GM19452 (cell line): ENCODE measurements around the gene SAP30.

Experiments
- ATAC-seq: cut with Tn5 transposase; IDR thresholded peaks from one replicate; pipeline ENCODE4 v1.9.1; 2021; ENCODE audit not compliant: unreplicated experiment

Gene SAP30

GRCh38 chr4:173370477-173371291 lies at the start of gene SAP30:
TSS of gene SAP30 (plus strand) at chr4:173370954. CDS start at chr4:173371183, 229 bp downstream.
- peak; percentile 66 for ATAC-seq

DNA sequence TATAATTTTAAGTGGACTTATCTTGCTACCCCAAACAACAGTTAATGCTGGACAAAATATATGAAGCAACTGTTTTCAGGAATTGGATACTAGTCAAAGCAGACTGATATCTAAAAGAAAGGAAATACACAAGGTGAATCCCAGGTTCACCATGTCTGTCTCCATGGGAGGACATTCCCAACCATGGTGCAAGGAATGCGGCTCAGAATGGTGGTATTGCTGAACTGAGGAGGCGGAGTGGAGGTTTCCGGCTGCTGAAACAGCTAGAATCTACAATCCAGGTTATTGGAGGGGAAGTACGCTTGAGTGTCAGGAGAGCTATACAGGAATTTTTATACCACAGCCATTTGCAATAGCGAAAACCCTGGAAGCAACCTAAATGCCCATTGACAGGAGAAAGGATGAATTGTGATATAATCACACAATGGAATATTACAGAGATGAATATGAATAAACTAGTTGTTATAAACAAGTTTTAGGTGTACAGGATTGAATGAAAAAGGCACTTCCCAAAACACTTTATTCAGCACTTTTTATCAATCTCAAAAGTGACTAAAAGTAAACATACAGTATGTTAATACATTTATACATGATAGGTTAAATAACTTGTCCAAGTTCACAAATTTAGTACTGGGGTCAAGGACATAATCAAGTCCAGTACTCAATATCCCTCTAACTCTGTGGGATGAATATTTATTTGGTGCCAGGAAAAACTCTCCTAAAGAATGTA lies 45.6 kb upstream of the SAP30 start:
- no peak for ATAC-seq

DNA sequence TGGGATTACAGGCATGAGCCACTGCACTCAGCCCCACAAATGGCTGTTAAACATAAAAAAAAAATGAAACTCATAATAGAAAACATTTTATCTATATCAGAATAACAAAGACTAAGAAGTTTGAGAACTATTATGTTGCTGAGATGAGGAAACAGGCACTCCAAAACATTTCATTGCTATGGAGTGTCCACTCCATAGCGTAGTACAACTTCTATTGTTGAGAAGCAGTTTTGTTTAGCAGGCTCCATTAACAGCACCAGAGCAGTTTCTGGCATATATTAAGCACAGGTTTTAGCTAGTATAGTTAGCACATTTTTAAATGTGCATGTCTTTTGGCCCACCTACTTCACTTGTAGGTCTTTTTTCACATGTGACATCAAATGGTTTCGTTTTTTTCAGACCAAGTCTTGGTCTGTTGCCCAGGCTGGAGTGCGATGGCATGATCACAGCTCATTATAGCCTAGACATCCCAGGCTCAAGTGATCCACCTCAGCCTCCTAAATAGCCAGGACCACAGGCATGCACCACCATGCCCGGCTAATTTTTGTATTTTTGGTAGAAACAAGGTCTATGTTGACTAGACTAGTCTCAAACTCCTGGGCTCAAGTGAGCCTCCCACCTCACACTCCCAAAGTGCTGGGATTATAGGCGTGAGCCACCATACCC lies 42.4 kb upstream of the SAP30 start:
- no peak for ATAC-seq

DNA sequence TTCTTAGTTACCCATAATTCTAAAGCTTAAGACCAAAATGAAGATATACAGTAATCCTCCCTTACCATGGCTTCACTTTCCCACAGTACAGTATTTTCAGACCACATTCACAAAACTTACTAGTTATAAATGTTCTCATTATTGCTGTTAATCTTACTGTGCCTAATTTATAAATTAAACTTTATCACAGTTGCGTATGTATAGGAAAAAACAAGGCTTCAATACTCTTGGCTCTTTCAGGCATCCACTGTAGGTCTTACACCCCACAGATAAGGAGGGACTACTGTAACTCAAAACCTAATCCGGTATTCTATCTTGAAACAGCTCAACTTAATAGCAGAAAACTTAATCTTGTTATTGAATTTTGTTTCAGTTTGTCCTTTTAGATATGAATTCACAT lies 40.2 kb upstream of the SAP30 start:
- ATAC-seq: no peak

- ATAC-seq: no peak
Measured at GRCh38 chr4:173332021-173332487, 38.7 kb upstream of the SAP30 start.

DNA sequence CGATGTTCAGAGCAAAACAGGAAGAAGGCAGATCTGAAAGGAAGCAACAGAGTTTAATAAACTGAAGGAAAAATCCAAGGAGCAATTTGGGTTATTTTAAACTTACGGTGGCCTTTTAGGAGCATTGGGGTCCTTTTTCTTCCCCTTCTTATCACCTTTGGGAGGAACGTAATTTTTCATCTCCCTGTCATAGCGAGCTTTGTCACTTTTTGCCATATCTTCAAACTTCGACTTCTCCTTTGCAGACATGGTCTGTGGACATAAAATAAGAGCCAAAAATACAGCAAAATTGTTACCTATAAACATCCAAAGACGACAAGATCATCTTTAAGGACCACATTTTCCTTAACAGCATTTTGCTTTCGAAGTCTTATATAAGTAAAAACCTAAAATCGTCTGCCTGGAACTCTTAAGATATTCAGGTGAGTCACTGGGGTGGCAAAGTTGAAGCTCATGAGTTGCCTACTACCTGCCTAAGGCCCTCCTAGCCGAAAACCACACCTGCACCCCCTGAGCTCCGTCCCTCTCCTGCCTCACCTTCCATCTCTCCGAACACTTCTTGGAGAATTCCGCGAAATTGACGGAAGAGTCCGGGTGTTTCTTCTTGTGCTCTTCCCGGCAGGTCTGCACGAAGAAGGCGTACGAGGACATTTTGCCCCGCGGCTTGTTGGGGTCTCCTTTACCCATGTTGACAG lies 37.6 kb upstream of the SAP30 start:
- ATAC-seq: no peak

DNA sequence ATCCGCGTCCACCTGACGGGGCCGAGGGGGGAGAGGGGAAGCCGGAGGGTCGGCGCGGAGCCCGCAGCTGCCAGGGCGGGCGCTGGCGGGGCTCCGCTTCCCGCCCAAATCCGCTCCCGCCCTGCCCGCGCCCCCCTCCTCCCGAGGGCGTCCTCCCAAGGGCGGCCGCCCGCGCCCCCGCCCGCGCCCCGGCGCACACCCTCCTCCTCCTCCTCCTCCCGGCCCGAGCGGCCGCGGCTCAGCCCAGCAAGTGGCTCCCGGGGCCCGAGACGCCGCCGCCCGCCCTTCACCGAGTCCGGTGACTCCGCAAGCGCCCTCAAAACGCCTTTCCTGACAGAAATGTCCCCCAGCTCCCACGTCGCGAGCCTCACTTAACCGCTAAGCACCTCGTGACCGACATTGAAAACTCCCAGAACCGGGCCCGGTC lies 37.1 kb upstream of the SAP30 start:
- no peak for ATAC-seq

GRCh38 chr4:173334085-173334890 lies 36.5 kb upstream of the SAP30 start, which contains the start of gene HMGB2:
TSS of gene HMGB2 (minus strand) at chr4:173334358. CDS start at chr4:173333649, 709 bp downstream.
- ATAC-seq: peak; percentile 92

DNA sequence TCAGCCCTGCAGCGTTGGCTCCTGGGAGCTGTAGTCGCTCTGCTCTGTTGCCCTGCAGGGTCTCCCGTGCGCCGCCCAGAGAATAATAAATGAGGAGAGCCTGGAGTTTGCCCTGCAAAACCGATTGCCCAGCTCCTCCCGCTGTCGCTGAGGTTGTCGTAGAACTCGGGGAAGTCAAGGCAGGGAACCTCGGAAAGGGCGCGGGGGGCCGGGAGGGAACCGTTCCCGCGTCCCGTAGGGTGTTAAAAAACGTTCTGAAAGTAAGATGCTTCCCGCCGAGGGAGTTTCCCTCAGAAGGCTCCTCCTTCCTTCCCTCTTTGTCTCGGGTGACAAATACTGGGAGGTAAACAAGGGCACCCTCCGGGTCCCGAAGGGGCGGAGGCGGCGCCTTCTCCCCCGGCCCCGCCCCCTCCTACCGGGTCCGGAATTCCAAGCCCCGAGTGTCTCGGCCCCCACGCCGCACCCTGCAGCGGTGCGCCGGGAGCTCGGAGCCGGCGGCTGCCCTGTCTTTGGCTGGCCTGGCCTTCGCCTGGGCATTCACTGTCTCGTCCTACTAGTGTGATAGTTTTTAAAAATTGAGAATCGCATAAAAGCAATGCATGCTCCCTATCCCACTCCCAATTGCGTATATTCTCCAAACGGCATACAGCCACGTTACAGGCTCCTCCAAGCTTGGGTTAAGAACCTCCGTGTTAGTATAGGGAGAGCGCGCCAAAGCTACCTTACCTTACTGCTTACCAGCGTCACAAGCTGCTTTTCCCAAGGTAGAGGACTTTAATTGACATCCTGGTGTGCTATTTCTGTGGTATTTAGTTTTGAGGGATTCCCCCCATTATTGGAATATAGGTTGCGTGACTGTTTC lies 35.6 kb upstream of the SAP30 start:
- peak; percentile 33 for ATAC-seq

DNA sequence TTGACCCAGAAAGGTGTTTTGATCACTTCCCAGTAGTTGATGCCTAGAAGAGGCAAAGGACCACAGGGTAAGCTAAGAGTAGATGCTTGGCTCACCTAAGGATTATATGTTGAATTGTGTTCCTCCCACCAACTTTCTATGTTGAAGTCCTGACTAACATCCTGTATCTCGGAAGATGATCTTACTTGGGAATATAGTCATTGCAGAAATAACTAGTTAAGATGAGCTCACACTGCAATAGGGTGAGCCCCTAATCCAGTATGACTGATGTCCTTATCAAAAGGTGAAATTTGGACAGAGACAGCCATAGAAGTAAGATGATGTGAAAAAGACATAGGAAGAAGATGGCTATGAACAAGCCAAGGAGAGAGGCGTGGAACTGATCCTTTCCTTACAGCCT lies 33.3 kb upstream of the SAP30 start:
- ATAC-seq: no peak

DNA sequence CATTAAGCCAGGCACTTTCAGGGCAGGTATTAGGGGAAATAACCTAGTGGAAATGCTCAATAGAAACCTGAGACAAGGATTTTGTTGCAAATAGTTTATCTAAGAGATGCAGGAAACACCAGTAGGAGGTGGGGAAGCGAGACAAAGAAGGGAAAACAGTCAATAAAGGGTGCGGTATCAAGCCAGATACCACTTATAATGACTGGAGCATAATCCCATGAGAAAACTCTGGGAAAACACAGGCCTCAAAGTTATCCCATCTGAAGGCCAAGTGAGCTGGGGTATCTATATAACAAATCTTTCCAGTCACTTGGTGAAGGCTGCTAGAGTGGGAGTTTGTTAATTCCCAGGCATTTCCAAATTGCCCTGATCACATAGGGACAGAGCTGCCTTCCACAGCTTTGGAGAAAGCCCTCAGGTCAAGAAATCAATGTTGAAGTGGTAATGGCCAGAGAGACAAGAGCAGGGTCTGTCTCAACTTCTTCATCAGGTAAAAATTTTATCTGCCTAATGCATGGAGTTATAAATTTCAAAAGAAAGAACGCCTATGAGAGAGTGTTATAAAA lies 26.8 kb upstream of the SAP30 start:
- ATAC-seq: no peak

- no peak for ATAC-seq
Measured at GRCh38 chr4:173345648-173346047, 25.1 kb upstream of the SAP30 start.

DNA sequence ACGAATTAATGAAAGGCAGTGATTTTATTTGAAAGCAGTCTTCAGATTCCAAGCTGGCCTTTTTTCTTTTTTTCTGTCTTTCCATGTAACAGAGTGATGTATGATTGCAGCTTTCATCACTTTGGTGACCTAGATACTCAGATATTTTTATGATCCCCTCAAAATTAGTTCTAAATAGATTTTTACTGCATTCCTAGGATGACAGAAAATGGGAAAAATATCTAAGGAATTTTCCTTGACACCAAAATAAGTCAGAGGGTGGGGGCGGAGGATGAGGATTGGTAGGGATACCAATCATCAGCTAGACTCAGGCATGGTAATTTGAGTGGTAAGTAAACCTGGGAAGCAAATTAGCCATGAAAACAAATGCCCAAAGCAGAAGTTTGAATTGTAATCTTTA lies 24.7 kb upstream of the SAP30 start:
- ATAC-seq: no peak

GRCh38 chr4:173347467-173347866 lies 23.3 kb upstream of the SAP30 start:
- ATAC-seq: no peak

DNA sequence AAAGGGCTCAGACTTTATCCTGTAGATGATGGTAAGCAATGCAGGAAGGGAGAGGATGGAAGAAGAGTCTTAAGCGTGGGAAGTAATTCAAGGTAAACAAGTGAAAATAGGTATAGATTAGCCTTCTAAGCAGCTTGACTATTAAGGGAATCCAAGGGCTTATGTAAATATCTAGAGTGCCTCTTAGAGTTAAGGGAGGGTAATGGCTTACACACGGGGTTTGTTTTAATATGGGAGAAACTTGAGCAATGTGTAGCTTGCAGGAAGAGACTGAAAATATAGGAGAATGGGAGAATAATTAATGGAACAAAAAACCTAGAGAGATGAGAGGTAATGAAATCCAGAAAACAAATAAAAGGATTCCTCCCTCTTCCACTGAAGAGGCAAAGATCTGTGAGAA lies 12.8 kb upstream of the SAP30 start:
- no peak for ATAC-seq

DNA sequence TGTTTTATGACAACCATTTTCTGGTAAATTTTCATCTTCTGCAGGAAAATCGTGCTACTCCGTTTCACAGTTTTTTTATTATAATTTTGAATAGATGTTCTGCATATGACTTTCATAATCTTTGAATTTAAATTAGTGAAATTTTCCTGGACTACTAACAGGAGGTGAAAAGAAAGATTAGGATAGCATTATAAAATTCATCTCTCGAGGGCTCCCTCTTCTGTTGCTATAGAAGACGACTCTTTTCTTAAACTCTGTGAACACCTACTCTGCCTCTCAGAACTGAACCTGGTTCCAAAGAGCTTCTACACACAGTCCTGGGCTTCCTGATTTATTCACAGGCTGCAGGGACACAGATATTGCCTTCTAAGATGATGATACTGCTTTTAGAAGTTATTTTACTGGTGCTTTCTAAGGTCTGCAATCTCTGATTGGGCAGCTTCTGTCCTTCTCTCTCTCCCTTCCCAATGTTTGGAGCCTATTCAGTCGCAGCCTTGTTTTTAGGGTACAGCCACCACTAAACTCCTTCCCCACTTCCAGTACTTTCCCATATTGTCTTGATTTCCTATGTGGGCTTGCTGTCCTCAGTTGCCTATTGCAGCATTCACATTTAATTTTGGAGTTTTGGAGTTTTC lies 10.1 kb upstream of the SAP30 start:
- ATAC-seq: no peak

DNA sequence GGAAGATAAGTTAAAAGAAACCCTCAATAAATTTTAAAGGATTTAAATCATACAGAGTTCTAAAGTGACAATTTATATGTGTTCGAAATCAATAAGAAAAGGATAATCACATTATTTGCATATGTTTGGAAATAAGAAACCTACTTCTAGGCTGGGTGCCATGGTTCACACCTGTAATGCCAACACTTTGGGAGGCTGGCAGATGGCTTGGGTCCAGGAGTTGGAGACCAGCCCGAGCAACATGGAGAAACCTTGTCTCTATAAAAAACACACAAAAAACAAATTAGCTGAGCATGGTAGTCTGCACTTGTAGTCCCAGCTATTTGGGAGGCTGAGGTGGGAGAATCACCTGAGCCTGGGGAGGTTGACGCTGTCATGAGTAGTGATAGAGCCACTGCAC lies 8.1 kb upstream of the SAP30 start:
- ATAC-seq: no peak

DNA sequence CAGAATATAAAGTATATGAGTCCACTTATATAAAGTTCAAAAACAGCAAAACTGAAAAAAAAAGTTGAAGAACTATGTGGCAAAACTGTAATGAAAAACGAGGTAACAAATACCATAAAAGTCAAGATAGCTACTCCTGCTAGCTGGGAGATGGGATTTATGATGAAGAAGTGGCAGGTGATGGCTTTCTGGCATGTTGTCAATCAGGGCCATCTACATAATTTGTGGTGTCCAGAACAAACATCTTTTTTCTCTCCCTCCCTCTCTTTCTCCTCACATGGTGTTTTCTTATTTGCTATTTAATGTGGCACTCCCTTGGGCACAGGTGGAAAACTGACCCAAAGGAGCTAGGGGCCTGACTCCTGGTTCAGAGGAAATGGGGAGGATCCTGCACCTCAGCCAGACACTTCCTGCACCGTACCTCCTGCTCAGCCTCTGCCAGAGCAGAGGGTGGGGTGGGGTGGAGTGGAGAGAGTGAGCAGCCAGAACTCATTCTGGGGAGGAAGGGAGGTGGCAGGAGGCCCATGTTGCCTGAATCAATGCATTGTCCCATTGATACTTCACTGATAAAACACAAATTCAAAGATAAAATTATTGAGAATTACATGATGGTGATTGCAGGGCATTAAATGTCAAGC lies 5.3 kb upstream of the SAP30 start:
- no peak for ATAC-seq
